ENCODE data around the gene P2RY12.

The P2RY12 gene

DNA sequence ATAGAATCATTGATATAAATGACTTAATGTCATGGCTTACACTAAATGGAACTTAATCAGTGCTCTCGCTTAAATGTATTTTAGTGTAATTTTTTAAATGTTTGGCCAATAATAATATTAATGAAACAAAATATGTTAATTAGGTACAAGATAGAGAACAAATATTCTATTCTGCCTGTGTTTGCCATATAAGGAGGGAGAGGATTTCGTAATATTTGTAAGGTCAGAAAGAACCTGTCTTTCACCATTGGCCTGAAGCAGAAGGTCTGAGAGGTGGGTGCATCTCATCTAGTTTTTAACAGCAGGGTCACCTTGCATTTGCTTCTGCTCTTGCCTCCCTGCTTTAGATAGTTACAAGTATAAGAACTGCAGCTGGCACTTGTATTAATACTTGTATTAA, 70.4 kb downstream of the P2RY12 start:
- H3K4me3 ChIP-seq (IDR thresholded peaks at IDR 0.05; ENCODE audit: insufficient read depth, low read depth, low read length), result no peak overlapping the region
- no peaks in the 10 kb centered on the region for H3K36me3 ChIP-seq (ENCODE audit: insufficient read depth)
- H3K79me2 ChIP-seq (ENCODE audit: insufficient read depth, low read depth), result no peaks in the 10 kb centered on the region
- no peak overlapping the region for H2AFZ ChIP-seq (ENCODE audit: low read depth)
- no peak overlapping the region for H3K4me2 ChIP-seq
- H3K27me3 ChIP-seq (ENCODE audit: insufficient read depth, low read depth), result no peaks in the 10 kb centered on the region
- H3K9ac ChIP-seq, result no peak overlapping the region
- no peak overlapping the region for H3K27ac ChIP-seq
- no peaks in the 10 kb centered on the region for H4K20me1 ChIP-seq (ENCODE audit: insufficient read depth)
- TF ChIP-seq, protein P1, sequence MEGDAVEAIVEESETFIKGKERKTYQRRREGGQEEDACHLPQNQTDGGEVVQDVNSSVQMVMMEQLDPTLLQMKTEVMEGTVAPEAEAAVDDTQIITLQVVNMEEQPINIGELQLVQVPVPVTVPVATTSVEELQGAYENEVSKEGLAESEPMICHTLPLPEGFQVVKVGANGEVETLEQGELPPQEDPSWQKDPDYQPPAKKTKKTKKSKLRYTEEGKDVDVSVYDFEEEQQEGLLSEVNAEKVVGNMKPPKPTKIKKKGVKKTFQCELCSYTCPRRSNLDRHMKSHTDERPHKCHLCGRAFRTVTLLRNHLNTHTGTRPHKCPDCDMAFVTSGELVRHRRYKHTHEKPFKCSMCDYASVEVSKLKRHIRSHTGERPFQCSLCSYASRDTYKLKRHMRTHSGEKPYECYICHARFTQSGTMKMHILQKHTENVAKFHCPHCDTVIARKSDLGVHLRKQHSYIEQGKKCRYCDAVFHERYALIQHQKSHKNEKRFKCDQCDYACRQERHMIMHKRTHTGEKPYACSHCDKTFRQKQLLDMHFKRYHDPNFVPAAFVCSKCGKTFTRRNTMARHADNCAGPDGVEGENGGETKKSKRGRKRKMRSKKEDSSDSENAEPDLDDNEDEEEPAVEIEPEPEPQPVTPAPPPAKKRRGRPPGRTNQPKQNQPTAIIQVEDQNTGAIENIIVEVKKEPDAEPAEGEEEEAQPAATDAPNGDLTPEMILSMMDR (conservative IDR thresholded peaks at IDR 0.05; ENCODE audit: low read depth, low read length), result no peak
- peaks cover 25% of the 10 kb centered on the region for H3K4me1 ChIP-seq (ENCODE audit: low read depth, poor library complexity, severe bottlenecking)

DNA sequence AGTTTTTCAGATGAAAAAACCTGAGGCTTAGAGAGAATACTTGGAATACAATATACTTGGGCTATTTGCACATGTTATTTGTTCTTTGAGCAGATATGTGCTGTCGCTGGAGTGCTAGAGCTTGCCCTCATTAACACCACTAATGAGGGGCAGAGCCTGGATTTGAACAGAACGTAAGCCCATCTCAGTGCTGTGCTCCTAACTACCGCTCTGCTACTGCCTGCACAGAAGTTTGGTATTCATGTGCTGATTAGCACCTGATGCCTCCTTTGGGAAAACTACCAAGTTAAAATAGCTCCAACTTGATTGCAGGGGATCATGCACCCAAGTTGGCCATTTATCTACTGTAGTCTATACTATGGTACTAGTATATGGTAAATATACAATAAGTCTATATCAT, 71.6 kb downstream of the P2RY12 start:
- H3K4me2 ChIP-seq, result no peak overlapping the region
- peaks cover 25% of the 10 kb centered on the region for H3K4me1 ChIP-seq (ENCODE audit: low read depth, poor library complexity, severe bottlenecking)
- no peaks in the 10 kb centered on the region for H4K20me1 ChIP-seq (ENCODE audit: insufficient read depth)
- no peak overlapping the region for H3K4me3 ChIP-seq (IDR thresholded peaks at IDR 0.05; ENCODE audit: insufficient read depth, low read depth, low read length)
- H3K9ac ChIP-seq, result no peak overlapping the region
- H3K36me3 ChIP-seq (ENCODE audit: insufficient read depth), result no peaks in the 10 kb centered on the region
- H3K27ac ChIP-seq, result no peak overlapping the region
- H3K27me3 ChIP-seq (ENCODE audit: insufficient read depth, low read depth), result no peaks in the 10 kb centered on the region
- TF ChIP-seq, protein P1 (conservative IDR thresholded peaks at IDR 0.05; ENCODE audit: low read depth, low read length), result no peak
- no peaks in the 10 kb centered on the region for H3K79me2 ChIP-seq (ENCODE audit: insufficient read depth, low read depth)
- H2AFZ ChIP-seq (ENCODE audit: low read depth), result no peak overlapping the region

DNA sequence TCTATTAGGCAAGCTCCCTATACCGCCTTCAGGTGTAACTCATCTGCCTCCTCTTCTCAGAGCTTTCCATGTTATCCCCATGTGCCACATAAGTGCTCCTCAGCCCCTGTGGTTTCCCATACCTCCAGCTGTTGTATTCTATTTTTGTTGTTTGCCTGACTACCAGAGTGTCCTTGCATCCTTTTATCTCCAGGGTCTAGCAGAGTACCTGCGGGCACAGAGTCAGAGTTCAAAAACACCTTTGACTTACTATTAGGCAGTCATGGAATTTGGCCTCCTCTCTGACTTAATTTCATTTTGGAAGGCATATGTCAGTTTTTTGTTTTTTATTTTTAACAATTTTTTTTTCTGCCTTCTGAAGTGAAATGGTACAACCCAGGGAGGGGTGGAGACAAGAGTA, 75.0 kb downstream of the P2RY12 start:
- H4K20me1 ChIP-seq (ENCODE audit: insufficient read depth), result no peaks in the 10 kb centered on the region
- H2AFZ ChIP-seq (ENCODE audit: low read depth), result no peak overlapping the region
- TF ChIP-seq, protein P1 (conservative IDR thresholded peaks at IDR 0.05; ENCODE audit: low read depth, low read length), result no peak
- H3K27ac ChIP-seq, result no peak overlapping the region
- H3K4me1 ChIP-seq (ENCODE audit: low read depth, poor library complexity, severe bottlenecking), result peaks cover 27% of the 10 kb centered on the region
- no peaks in the 10 kb centered on the region for H3K79me2 ChIP-seq (ENCODE audit: insufficient read depth, low read depth)
- no peaks in the 10 kb centered on the region for H3K36me3 ChIP-seq (ENCODE audit: insufficient read depth)
- H3K4me3 ChIP-seq (IDR thresholded peaks at IDR 0.05; ENCODE audit: insufficient read depth, low read depth, low read length), result no peak overlapping the region
- no peaks in the 10 kb centered on the region for H3K27me3 ChIP-seq (ENCODE audit: insufficient read depth, low read depth)
- no peak overlapping the region for H3K4me2 ChIP-seq
- H3K9ac ChIP-seq, result no peak overlapping the region

DNA sequence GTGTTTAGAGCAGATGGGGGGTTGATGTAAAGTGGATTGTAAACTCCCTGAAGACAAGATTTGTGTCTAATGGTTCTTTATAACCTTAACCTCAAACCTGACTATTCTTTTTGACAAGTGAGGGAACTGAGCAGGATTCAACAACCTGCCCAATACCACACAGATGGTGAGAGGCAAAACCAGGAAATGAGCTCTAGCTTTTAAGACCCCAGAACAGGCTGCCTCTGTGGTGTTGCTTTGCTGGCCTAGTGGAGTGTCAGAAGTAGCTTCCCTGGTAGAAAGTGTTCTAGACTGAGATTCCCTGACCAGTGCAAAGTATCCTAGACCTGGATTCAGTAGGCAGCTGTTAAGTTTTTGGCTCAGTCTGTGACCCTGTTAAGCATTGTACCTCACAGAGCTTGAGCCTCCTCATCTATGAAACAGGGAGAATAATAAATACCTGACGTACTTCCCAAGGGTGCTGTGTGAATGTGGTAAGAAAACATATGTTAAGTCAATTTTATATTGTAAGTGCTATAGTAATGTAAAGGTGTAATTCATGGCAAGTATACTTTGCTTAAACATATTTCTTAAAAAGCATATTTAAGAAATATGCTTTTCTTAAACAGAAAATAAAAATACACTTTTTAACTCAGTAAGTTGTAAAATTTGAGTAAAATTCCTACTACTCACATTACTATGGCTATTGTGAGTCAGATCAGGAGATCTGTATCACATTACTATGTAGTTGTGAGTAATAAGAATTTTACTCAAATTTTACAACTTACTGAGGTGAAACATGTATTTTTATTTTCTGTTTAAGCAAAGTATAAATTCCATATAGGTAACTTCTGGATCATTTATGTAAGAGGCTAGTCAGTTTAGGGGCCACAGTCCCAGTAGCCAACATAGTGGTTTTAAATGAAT, 76.7 kb downstream of the P2RY12 start:
- H3K79me2 ChIP-seq (ENCODE audit: insufficient read depth, low read depth), result no peaks in the 10 kb centered on the region
- H3K27ac ChIP-seq, result no peak overlapping the region
- H3K4me2 ChIP-seq, result no peak overlapping the region
- H3K4me3 ChIP-seq (IDR thresholded peaks at IDR 0.05; ENCODE audit: insufficient read depth, low read depth, low read length), result no peak overlapping the region
- H2AFZ ChIP-seq (ENCODE audit: low read depth), result no peak overlapping the region
- no peaks in the 10 kb centered on the region for H3K27me3 ChIP-seq (ENCODE audit: insufficient read depth, low read depth)
- H4K20me1 ChIP-seq (ENCODE audit: insufficient read depth), result no peaks in the 10 kb centered on the region
- no peak overlapping the region for H3K9ac ChIP-seq
- no peaks in the 10 kb centered on the region for H3K36me3 ChIP-seq (ENCODE audit: insufficient read depth)
- TF ChIP-seq, protein P1 (conservative IDR thresholded peaks at IDR 0.05; ENCODE audit: low read depth, low read length), result no peak
- peaks cover 31% of the 10 kb centered on the region for H3K4me1 ChIP-seq (ENCODE audit: low read depth, poor library complexity, severe bottlenecking)

Data from KMS-11 (cell line).